RPMI7951 (cell line): Measurements from ENCODE around the gene FRMPD2. TPM values are rescaled to one million over a fixed set of nuclear protein-coding genes. Genes with fewer than 3 reads are reported as not detected.
"Not testable (repeated sequence)": the region's sequence is repeated elsewhere in the genome, so short reads cannot be mapped to it uniquely, and the experiment has no call there.

ENCODE experiments used
- DNase-seq: peaks from one replicate; pipeline ENCODE4 v3.0.0-alpha.2; 2012; ENCODE audit warnings: low read depth
- total RNA-seq: library from RNA; depleted of rRNA; stranded (reverse); fragments of >200 nt; shearing (Covaris generic); gene quantifications from 2 replicates; pipeline ENCODE4 v1.2.3, GENCODE V29; 2014

FRMPD2 gene
- total RNA-seq, 1 experiment from 2014 or later = not detected

- no peak for DNase-seq
These were observed 40.2 kb downstream of the FRMPD2 start for GRCh38 chr10:48234295-48234694.

- no peak for DNase-seq
These were observed 40.9 kb downstream of the FRMPD2 start for GRCh38 chr10:48233559-48234005.

GRCh38 chr10:48232717-48233447 lies 41.6 kb downstream of the FRMPD2 start:
- DNase-seq = no peak

GRCh38 chr10:48231699-48232315 lies 42.7 kb downstream of the FRMPD2 start:
- no peak for DNase-seq

- peak; percentile 57 for DNase-seq
These were observed 43.3 kb downstream of the FRMPD2 start for GRCh38 chr10:48231178-48231577.

- no peak for DNase-seq
These were observed 47.3 kb downstream of the FRMPD2 start for GRCh38 chr10:48227213-48227612.

GRCh38 chr10:48224979-48225560 lies 49.4 kb downstream of the FRMPD2 start:
- DNase-seq = peak; percentile 64

GRCh38 chr10:48224296-48224695 lies 50.2 kb downstream of the FRMPD2 start:
- DNase-seq = no peak

GRCh38 chr10:48221814-48222213 lies 52.7 kb downstream of the FRMPD2 start:
- no peak for DNase-seq

GRCh38 chr10:48221031-48221430 lies 53.5 kb downstream of the FRMPD2 start:
- DNase-seq = not testable (repeated sequence)

- DNase-seq = no peak
These were observed 55.3 kb downstream of the FRMPD2 start for GRCh38 chr10:48219194-48219593.

GRCh38 chr10:48216744-48217143 lies 57.8 kb downstream of the FRMPD2 start:
- no peak for DNase-seq

- no peak for DNase-seq
These were observed 58.3 kb downstream of the FRMPD2 start for GRCh38 chr10:48216204-48216505.

- peak; percentile 37 for DNase-seq
These were observed 58.9 kb downstream of the FRMPD2 start for GRCh38 chr10:48215486-48216203.

- DNase-seq = no peak
These were observed 59.6 kb downstream of the FRMPD2 start for GRCh38 chr10:48214716-48215485.

GRCh38 chr10:48213047-48213446 lies 61.4 kb downstream of the FRMPD2 start:
- DNase-seq = no peak

GRCh38 chr10:48211777-48212176 lies 62.7 kb downstream of the FRMPD2 start:
- DNase-seq = no peak

GRCh38 chr10:48210966-48211365 lies 63.5 kb downstream of the FRMPD2 start:
- no peak for DNase-seq

GRCh38 chr10:48210391-48210790 lies 64.1 kb downstream of the FRMPD2 start:
- no peak for DNase-seq

GRCh38 chr10:48209241-48209640 lies 65.3 kb downstream of the FRMPD2 start:
- peak; percentile 64 for DNase-seq

- no peak for DNase-seq
These were observed 66.6 kb downstream of the FRMPD2 start for GRCh38 chr10:48207853-48208252.
